Measurements from ENCODE around the gene DIAPH1.

The DIAPH1 gene

GRCh38 chr5:141519605-141520565 is 98.9 kb downstream of the DIAPH1 start:
- DNase-seq (ENCODE audit: low read depth), result no peak

DNA sequence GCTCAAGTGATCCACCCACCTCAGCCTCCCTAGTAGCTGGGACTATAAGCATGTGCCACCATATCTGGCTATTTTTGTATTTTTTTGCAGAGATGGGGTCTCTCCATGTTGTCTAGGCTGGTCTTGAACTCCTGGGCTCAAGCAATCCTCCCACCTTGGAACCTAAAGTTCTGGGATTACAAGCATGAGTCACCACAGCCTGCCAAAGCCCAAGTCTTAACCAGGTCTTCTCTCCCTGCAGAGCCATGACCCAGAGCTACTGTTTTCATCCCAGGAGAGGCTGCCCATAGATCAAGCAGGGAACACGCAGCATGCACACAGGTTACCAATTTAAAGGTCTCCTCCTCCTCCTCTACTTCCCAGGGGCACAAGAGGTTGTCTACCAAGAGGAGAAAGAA is 100.2 kb downstream of the DIAPH1 start:
- DNase-seq (ENCODE audit: low read depth), result no peak

DNA sequence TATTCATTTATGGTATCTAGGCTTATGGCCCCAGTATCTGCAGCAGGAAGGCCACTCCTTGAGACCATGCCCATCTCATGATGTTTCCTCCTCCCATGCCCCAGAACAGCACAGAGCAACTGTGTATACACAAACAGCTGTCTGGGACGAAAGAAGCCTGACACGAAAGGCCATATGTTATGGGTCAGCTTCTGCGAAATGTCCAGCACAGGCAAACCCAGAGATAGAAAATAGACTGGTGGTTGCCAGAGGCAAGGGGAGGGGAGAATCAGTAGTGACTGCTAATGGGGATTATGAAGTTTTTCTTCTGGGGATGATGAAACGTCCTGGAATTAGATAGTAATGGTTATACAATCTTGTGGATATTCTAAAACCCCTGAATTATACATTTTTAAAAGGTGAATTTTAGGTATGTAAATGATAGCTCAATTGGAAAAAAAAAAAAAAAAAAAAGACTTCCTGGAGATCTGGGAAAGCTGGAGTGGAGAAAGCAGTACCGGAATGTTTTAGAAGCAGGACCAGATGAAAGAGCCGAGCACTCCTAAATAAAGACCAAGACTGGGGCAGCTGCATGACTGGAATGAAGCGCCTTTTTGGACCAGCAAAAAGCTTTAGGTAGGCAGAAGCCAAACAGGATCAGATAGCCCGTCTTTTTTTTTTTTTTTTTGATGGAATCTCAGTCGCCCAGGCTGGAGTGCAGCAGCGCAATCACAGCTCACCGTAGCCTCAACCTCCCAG is 100.8 kb downstream of the DIAPH1 start:
- no peak for DNase-seq (ENCODE audit: low read depth)

GRCh38 chr5:141517312-141517711 is 101.5 kb downstream of the DIAPH1 start:
- no peak for DNase-seq (ENCODE audit: low read depth)

- no peak for DNase-seq (ENCODE audit: low read depth)
Measured at GRCh38 chr5:141516672-141517025, 102.2 kb downstream of the DIAPH1 start.

- no peak for DNase-seq (ENCODE audit: low read depth)
Measured at GRCh38 chr5:141515946-141516671, 102.7 kb downstream of the DIAPH1 start.

- DNase-seq (ENCODE audit: low read depth), result no peak
Measured at GRCh38 chr5:141515141-141515540, 103.7 kb downstream of the DIAPH1 start.

GRCh38 chr5:141514330-141515133 is 104.3 kb downstream of the DIAPH1 start:
- DNase-seq (ENCODE audit: low read depth), result no peak

GRCh38 chr5:141513627-141514329 is 105.0 kb downstream of the DIAPH1 start:
- DNase-seq (ENCODE audit: low read depth), result no peak

- DNase-seq (ENCODE audit: low read depth), result no peak
Measured at GRCh38 chr5:141512911-141513626, 105.7 kb downstream of the DIAPH1 start.

- DNase-seq (ENCODE audit: low read depth), result peak; percentile 78
Measured at GRCh38 chr5:141512390-141512910, 106.3 kb downstream of the DIAPH1 start.

DNA sequence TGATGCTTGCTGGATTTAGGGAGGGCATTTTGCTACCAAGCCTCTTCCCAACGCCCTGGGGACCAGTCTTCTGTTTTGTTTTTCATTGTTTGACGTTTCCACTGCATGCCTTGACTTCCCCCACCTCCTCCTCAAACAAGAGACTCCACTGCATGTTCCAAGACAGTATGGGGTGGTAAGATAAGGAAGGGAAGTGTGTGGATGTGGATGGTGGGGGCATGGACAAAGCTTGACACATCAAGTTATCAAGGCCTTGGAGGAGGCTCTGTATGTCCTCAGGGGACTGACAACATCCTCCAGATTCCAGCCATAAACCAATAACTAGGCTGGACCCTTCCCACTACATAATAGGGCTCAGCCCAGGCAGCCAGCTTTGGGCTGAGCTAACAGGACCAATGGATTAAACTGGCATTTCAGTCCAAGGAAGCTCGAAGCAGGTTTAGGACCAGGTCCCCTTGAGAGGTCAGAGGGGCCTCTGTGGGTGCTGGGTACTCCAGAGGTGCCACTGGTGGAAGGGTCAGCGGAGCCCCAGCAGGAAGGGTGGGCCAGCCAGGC is 107.0 kb downstream of the DIAPH1 start:
- no peak for DNase-seq (ENCODE audit: low read depth)

GRCh38 chr5:141510850-141511601 is 107.8 kb downstream of the DIAPH1 start:
- no peak for DNase-seq (ENCODE audit: low read depth)

- DNase-seq (ENCODE audit: low read depth), result no peak
Measured at GRCh38 chr5:141510160-141510559, 108.6 kb downstream of the DIAPH1 start.

DNA sequence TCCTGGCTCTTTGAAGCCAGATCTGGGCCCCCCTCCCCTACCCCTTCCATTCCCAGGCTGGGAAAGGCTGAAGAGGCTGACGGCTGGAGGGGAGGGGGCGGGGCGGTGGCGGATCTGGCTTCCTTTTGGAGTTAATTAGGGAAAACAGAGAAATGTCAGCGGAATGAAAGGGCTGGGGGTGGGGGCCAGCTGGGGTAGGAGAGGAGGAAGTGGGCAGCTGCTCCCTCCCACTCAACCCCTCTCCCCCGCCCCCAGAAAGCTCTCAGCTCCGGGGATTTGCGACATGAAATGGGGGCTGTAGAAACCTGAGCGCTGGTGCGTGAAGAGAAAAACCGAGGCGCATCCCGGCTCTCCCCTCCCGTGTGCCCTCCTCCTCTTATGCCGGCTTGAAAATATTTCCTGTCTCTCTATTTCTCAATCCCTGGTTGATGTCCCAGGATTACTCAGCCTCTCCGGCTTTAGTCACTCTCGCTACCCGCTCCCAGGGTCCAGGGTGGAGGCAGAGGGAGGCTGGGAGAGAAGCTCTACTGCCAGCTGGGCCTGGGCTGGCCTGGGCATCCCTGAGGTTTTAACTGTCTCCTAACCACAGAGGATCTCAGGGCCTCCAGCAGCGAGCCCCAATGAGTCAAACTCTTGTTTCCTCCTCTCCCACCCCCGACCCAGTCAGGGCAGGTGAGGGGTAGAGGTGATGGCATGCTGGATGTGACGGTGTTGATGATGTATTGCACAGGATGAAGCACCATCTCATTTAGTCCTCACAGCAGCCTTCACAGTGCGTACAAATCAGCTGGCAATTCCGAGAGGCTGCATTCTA is 109.8 kb downstream of the DIAPH1 start:
- DNase-seq (ENCODE audit: low read depth), result no peak

- no peak for DNase-seq (ENCODE audit: low read depth)
Measured at GRCh38 chr5:141508440-141508797, 110.4 kb downstream of the DIAPH1 start.

DNA sequence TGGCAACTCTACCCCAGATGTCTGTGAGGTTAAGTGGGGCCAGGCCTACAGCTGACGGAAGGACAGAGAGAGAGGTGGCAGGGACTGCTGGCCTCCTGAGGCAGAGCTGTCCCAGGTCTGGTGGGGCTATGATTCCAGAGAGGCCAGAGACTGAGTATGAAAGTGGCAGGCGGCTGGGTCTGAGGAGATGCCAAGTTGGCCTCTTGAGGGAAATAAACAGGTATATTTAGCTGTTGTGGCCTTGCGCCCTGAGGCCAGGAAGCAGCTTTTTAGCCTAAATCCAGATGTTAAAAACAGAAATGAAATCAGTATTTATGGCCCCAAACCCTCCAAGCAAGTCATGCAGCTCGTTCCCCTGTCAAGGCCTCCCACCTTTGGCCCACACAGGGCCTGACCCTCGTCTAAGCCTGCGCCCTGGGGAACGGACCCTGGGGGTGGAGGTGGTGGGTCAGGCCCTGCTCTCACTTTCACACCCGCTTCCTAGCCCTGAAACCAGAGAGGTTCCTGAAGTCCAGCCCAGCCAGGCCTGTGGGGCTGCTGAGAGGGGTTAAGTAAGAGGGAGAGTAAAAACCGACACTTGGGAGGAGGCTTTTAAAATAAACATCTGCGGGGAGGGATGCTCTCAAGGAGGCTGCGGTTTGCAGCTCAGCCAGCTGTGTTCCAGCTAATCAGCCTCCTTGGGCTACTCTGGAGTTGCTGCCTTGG is 111.3 kb downstream of the DIAPH1 start:
- DNase-seq (ENCODE audit: low read depth), result no peak

Data from stimulated activated CD8-positive, alpha-beta memory T cell treated with anti-CD3 and anti-CD28 coated beads, Interleukin-7, amount 100 ng/mL, for 24 hours (primary cell).